Nephron (organoid): ENCODE results near the gene DSC2.

Experiments
- H3K27ac Mint-ChIP-seq, 3 experiments: 2 replicates each; pipeline ENCODE4 v1.8.0; 2020; ENCODE audit warnings: mixed read lengths in 3 of 3, mild to moderate bottlenecking in 2 of 3, moderate library complexity in 1 of 3
- H3K27me3 Mint-ChIP-seq: 2 replicates; pipeline ENCODE4 v1.8.0; 2021; ENCODE audit warnings: low read depth, mild to moderate bottlenecking, moderate library complexity, mixed read lengths
- H3K36me3 Mint-ChIP-seq: 2 replicates; pipeline ENCODE4 v1.8.0; 2020; ENCODE audit warnings: low read depth, mixed read lengths
- H3K4me1 Mint-ChIP-seq: 2 replicates; pipeline ENCODE4 v1.8.0; 2020; ENCODE audit warnings: mixed read lengths
- H3K4me3 Mint-ChIP-seq, 3 experiments: 2 replicates each; pipeline ENCODE4 v1.8.0; 2020; ENCODE audit warnings: mild to moderate bottlenecking in 3 of 3, mixed read lengths in 3 of 3, moderate library complexity in 2 of 3
- H3K9me3 Mint-ChIP-seq: 2 replicates; pipeline ENCODE4 v1.8.0; 2020; ENCODE audit warnings: mixed read lengths
- TF ChIP-seq, protein P1 (sequence below), 3 experiments: fragments of 200-600 bp; sonication (generic); IDR thresholded peaks; one replicate each; pipeline ENCODE4 v1.5.0; 2021; ENCODE audit warnings: antibody characterized with exemption in 3 of 3; ENCODE audit not compliant: unreplicated experiment in 3 of 3

DSC2 gene

DNA sequence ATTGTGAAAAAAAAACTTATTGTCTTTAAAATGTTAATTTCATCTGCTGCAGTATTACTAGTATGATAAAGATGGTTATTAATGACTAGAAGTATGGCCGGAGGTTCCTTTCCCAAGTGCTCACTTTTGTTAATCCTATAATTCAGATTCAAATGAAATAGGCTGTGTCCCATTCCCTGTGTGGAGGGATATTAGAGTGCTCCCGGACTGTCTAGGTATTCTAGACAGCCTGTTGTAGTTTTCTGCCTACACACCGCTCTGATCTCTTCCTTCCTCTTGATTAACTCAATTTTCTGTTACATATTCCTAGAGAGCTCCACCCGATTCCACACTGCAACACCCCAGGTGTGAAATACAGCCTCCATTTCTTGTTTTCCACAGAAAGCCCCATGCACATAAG is 44.3 kb downstream of the DSC2 start:
- TF ChIP-seq, protein P1, sequence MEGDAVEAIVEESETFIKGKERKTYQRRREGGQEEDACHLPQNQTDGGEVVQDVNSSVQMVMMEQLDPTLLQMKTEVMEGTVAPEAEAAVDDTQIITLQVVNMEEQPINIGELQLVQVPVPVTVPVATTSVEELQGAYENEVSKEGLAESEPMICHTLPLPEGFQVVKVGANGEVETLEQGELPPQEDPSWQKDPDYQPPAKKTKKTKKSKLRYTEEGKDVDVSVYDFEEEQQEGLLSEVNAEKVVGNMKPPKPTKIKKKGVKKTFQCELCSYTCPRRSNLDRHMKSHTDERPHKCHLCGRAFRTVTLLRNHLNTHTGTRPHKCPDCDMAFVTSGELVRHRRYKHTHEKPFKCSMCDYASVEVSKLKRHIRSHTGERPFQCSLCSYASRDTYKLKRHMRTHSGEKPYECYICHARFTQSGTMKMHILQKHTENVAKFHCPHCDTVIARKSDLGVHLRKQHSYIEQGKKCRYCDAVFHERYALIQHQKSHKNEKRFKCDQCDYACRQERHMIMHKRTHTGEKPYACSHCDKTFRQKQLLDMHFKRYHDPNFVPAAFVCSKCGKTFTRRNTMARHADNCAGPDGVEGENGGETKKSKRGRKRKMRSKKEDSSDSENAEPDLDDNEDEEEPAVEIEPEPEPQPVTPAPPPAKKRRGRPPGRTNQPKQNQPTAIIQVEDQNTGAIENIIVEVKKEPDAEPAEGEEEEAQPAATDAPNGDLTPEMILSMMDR (IDR thresholded peaks at IDR 0.05; ENCODE audit: unreplicated experiment in 3 of 3) = no peak
- Mint-ChIP-seq H3K4me1 (no peaks in the 10 kb centered on the region), H3K27ac (no peak overlapping the region), H3K27me3 (no peaks in the 10 kb centered on the region), H3K4me3 (no peak overlapping the region), H3K9me3 (peaks cover 3% of the 10 kb centered on the region), H3K36me3 (no peaks in the 10 kb centered on the region)

DNA sequence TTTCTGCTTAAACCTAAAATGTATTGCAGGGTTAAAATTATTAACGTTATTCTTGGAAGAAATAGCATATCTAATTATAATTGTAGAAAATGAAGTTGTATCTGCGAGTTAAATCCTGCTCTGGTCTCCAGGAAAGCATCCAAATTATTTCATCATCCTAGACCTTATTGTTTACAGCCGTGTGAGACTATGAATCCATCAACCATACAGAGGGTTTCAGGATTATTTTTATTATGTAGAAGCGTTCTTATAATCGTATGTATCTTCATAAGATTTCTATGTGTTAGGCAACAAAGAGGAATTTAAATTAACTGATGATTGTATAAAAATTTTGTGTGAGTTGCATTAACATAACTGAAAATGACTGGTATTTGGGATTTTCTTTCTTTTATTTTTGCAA is 45.2 kb downstream of the DSC2 start:
- no peak overlapping the region for H3K27ac Mint-ChIP-seq
- peaks cover 7% of the 10 kb centered on the region for H3K9me3 Mint-ChIP-seq
- no peaks in the 10 kb centered on the region for H3K27me3 Mint-ChIP-seq
- no peaks in the 10 kb centered on the region for H3K4me1 Mint-ChIP-seq
- H3K36me3 Mint-ChIP-seq = no peaks in the 10 kb centered on the region
- H3K4me3 Mint-ChIP-seq = no peak overlapping the region
- TF ChIP-seq, protein P1 (IDR thresholded peaks at IDR 0.05; ENCODE audit: unreplicated experiment in 3 of 3) = no peak

- Mint-ChIP-seq H3K4me1 (no peaks in the 10 kb centered on the region), H3K4me3 (no peak overlapping the region), H3K27ac (no peak overlapping the region), H3K36me3 (no peaks in the 10 kb centered on the region), H3K27me3 (no peaks in the 10 kb centered on the region), H3K9me3 (peaks cover 7% of the 10 kb centered on the region)
- TF ChIP-seq, protein P1 (IDR thresholded peaks at IDR 0.05; ENCODE audit: unreplicated experiment in 3 of 3) = no peak
Measured at GRCh38 chr18:31056296-31056695, 45.9 kb downstream of the DSC2 start.

- H3K4me3 Mint-ChIP-seq = no peak overlapping the region
- H3K36me3 Mint-ChIP-seq = no peaks in the 10 kb centered on the region
- TF ChIP-seq, protein P1 (IDR thresholded peaks at IDR 0.05; ENCODE audit: unreplicated experiment in 3 of 3) = no peak
- peaks cover 17% of the 10 kb centered on the region for H3K27me3 Mint-ChIP-seq
- H3K9me3 Mint-ChIP-seq = peaks cover 7% of the 10 kb centered on the region
- no peak overlapping the region for H3K27ac Mint-ChIP-seq
- H3K4me1 Mint-ChIP-seq = peaks cover 6% of the 10 kb centered on the region
Measured at GRCh38 chr18:31050635-31051034, 51.6 kb downstream of the DSC2 start.

DNA sequence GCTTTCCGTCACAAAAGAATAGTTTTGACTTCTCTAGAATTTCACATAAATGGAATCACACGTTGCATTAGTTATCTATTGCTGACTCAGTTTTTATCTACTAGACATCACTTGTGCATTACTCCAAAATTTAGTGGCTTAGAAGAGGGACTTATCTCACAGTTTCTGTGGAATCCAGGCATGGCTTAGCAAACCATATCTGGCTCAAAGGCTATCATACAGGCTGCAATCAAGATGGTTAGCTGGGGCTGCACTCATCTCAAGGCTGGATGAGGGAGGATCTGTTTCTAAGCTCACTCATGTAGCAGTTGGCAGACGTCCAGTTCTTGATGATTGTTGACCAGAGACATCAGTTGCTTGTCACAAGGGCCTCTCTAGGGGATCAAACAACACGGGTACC is 53.0 kb downstream of the DSC2 start:
- H3K36me3 Mint-ChIP-seq = no peaks in the 10 kb centered on the region
- H3K4me3 Mint-ChIP-seq = no peak overlapping the region
- peaks cover 7% of the 10 kb centered on the region for H3K9me3 Mint-ChIP-seq
- peaks cover 6% of the 10 kb centered on the region for H3K4me1 Mint-ChIP-seq
- TF ChIP-seq, protein P1 (IDR thresholded peaks at IDR 0.05; ENCODE audit: unreplicated experiment in 3 of 3) = no peak
- H3K27me3 Mint-ChIP-seq = peaks cover 28% of the 10 kb centered on the region
- H3K27ac Mint-ChIP-seq = peak overlapping the region; percentile 23 to 72 (median 62)

DNA sequence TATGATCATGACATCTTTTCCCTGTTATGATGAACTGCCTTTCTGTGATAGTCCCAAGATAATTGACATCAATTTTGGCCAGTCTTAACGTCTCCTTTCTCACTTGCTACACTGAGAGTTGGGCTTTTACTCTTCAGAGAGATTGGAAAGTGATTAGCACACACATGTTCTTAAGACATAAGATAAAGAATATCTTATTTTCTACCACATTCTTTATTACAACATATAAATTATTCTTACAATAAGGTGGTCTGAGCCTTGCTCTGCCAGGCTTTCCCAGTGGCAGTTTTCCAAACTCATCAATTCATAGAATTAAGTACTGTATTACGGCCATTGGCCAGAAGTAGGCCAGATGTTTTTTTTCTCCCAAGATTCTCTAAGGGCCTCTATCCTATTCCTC is 54.0 kb downstream of the DSC2 start:
- Mint-ChIP-seq H3K36me3 (no peaks in the 10 kb centered on the region), H3K27me3 (peaks cover 38% of the 10 kb centered on the region), H3K4me1 (peaks cover 6% of the 10 kb centered on the region), H3K4me3 (no peak overlapping the region), H3K27ac (peak overlapping the region in 2 of 3 experiments; percentile 14 to 26), H3K9me3 (peaks cover 12% of the 10 kb centered on the region)
- TF ChIP-seq, protein P1 (IDR thresholded peaks at IDR 0.05; ENCODE audit: unreplicated experiment in 3 of 3) = no peak
